MG63 (cell line): ENCODE results near the gene TCF7L2. TPM values are rescaled to one million over a fixed set of nuclear protein-coding genes. Genes with fewer than 3 reads are reported as not detected.

Experiments used
- DNase-seq: peaks from one replicate; pipeline ENCODE4 v3.0.0-alpha.2; 2020
- H3K27me3 ChIP-seq: fragments of 250-450 bp; sonication (Bioruptor Pico); 2 replicates; pipeline ENCODE4 v1.5.1; 2020; ENCODE audit warnings: mild to moderate bottlenecking, moderate library complexity
- H3K36me3 ChIP-seq: fragments of 250-450 bp; sonication (Bioruptor Pico); 2 replicates; pipeline ENCODE4 v1.5.1; 2020; ENCODE audit warnings: mild to moderate bottlenecking, moderate library complexity
- H3K4me3 ChIP-seq: fragments of 250-450 bp; sonication (Bioruptor Pico); 2 replicates; pipeline ENCODE4 v1.5.1; 2020; ENCODE audit warnings: mild to moderate bottlenecking, moderate library complexity
- H3K9me3 ChIP-seq: fragments of 250-450 bp; sonication (Bioruptor Pico); 2 replicates; pipeline ENCODE4 v1.5.1; 2020; ENCODE audit warnings: mild to moderate bottlenecking, moderate library complexity
- total RNA-seq: library from RNA; depleted of rRNA; stranded (reverse); fragments of >200 nt; shearing (Covaris generic); gene quantifications from 2 replicates; pipeline ENCODE4 v1.2.3, GENCODE V29; 2014; ENCODE audit warnings: low replicate concordance

The TCF7L2 gene
- total RNA-seq, 1 experiment from 2014 or later: 0.89 TPM

DNA sequence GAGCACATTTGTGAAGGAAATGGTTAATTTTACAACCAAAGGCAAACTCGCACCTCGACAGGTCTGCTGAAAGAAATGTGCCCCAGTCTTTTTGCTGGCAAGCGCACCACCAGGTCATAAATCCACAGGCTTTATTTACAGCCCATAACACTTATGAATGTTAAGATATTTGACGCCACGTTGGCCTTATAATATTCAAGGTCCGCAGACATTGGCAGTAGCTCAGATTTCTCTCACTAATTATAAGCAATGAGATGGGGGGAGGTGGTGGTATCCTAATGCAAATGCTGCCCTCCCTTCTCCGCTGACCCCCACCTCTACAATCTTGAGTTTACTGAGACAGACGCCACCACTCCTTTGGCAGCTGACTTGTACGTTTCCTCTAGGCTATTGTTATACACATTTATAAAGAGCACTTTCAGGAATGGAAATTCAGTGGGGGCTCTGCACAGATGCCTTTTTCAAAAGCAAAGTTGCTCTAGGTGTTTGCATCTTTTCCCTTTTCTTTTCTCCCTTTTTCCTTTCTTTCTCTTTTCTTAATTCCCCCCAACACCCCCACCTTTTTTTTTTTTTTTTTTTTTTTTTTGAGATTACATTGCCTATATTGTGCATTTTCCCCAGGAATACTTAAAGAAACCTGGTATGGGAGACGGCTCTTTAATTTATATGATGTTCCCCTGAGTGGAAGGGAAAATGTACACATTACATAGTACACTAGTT is 6.7 kb downstream of the TCF7L2 start:
- H3K4me3 ChIP-seq: no peak overlapping the region; the same call in 1 of the 2 replicates
- peak; percentile 12 for DNase-seq

DNA sequence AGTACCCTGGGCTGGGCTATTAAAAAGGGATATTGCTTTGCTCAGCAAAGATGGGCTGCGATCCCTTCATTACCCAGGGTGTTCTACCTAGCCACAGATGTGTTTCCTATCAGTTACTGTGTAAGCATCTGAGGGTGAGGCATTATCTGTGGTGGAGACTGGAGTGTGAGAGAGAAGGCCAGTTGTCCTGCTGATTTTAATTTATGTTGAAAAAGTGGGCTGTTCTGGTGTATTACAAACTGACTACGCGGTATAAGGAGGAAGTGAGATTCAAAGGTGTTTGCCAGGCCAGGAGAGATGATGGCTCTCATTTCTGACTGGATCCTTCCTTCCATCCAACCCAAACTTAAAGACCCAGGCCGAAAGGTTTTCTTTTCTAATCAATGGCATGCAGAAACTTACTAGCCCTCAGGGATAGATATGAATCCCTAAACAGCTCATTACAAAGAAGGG is 7.6 kb downstream of the TCF7L2 start:
- Histone ChIP-seq H3K36me3 (peaks cover 2% of the 10 kb centered on the region; the same call in 1 of the 2 replicates), H3K4me3 (no peak overlapping the region), H3K9me3 (no peaks in the 10 kb centered on the region), H3K27me3 (no peaks in the 10 kb centered on the region)
- no peak for DNase-seq

More for the DNA sequence above, 6.7 kb downstream of the TCF7L2 start:
- Histone ChIP-seq H3K36me3 (peaks cover 2% of the 10 kb centered on the region; the same call in 1 of the 2 replicates), H3K27me3 (no peaks in the 10 kb centered on the region), H3K9me3 (no peaks in the 10 kb centered on the region)

DNA sequence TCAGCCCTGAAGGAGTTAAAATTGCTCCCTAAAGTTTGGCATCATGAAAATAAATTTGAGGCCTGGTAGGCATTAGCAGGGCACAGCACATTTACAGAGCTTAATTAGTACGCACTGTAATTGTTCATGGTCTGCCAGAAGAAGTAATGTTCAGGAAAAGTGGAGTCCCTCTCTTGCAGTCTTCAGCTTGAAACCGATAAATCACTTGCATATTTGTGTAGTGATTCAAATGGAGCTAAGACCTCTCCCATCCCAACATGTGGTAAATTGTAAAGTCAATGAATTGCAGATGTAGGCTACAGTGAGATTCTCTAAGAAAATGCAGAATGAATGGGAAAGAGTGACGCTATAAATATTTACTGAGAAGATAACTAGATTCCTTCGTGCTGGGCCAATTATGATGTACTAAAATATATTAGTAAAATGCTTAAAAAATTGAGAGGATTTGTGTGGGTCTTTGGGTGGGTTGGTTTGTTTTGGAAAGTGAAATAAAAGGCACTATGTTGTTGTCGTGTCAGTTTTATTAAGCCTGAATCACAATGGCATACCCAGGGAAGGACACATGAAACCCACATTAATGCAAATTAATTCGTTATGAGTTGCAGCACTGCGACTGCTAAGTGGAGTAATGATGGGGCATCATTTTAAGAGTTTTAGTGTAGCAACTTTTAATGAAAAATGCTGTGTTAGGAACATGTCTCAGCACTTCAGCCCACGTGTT is 8.4 kb downstream of the TCF7L2 start:
- Histone ChIP-seq H3K27me3 (no peaks in the 10 kb centered on the region), H3K9me3 (no peaks in the 10 kb centered on the region), H3K4me3 (no peak overlapping the region), H3K36me3 (no peaks in the 10 kb centered on the region)
- DNase-seq: no peak

DNA sequence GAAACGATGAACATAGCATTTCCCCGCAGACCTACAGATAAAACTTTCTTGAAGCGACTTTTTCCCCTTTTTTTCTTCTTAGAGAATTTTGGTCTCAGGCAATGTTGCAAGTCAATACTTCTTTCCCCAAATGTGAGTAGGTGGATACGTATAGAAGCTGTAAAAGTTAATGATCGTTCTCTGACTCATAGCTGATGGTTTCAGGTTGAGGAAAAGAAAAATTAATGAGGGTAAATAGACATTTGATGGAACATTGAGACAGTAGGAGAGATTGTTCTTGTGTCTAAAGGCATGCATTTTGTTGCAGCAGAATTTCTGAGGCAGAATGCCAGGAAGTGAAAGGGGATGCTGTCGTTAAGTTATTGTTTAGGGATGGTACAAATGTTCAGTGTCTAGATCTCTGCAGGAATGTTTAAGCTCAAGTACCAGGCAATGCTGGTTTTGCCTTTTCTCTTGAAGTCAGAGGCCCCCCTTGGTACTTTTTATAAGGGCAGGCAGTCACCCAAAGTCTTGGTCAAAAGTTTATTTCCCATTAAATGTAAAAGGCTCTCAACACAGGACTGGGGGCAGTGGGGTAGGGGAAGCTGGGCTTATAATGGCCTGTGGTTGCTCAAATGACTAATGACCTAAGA is 9.3 kb downstream of the TCF7L2 start:
- Histone ChIP-seq H3K4me3 (no peak overlapping the region), H3K9me3 (no peaks in the 10 kb centered on the region)
- DNase-seq: no peak

DNA sequence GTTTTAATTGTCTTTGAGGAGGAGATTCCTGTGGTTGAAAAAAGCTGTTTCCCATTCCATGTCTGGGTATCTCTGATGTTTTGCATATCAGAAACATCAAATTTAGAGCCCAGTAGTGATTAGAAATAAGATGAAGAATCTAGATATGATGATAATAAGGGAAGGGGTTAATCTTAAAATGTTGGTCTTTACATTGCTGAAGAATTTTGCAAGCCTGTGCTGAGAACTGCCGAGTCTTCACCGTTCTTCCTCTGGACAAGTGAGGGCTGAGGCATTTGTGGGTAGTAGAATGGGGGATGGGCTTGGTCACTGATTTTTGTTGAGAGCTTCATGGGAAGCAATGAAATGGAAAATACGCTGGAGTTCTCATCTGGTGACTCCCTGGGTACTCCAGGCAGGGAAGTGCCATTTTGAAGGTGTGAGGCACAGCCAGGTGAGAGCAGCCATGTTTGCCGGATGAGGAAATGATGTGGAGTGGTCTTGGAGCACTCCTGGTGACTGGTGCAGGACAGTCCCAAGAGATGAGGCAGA is 10.2 kb downstream of the TCF7L2 start:
- DNase-seq: no peak
- no peaks in the 10 kb centered on the region for H3K9me3 ChIP-seq
- H3K4me3 ChIP-seq: no peak overlapping the region
- H3K27me3 ChIP-seq: no peaks in the 10 kb centered on the region
- H3K36me3 ChIP-seq: peaks cover 4% of the 10 kb centered on the region; the same call in 1 of the 2 replicates

More for the DNA sequence above, 9.3 kb downstream of the TCF7L2 start:
- Histone ChIP-seq H3K36me3 (peaks cover 2% of the 10 kb centered on the region; the same call in 1 of the 2 replicates), H3K27me3 (no peaks in the 10 kb centered on the region)

DNA sequence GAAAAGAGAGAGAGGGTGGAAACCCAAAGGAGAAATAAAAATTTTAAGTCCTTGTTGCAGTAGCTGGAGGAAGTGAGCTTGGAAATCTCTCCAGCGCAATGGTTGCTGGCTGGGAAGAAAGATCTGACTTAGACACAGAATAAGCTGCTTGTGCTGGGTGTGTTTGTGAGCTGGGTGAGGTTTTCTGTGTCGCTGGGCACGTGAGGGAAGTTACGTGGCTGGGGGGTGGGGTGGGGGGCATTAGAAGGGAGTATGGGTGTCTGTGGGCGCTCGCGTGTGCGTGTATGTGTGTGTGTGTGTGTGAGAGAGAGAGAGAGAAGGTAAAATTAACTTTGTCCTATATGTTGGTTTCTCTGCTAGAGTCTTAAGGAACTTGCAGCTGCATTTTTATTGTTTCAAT is 11.6 kb downstream of the TCF7L2 start:
- DNase-seq: no peak
- Histone ChIP-seq H3K36me3 (peaks cover 4% of the 10 kb centered on the region; the same call in 1 of the 2 replicates), H3K27me3 (no peaks in the 10 kb centered on the region), H3K9me3 (no peaks in the 10 kb centered on the region), H3K4me3 (no peak overlapping the region)

DNA sequence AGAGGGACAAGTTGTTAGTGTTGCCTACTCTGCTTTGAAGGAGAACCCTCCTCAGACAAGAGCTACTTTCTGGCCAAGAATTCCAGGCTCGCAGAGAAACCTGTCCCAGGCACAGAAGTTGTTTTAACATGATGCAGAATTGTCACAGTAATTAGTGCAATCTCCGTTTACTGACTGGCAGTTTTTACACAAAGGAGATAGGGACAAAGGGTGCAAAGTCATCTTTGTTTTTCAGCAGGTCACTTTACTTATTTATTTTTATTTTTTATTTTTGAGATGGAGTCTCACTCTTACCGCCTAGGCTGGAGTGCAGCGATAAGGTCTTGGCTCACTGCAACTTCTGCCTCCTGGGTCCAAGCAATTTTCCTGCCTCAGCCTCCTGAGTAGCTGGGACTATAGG is 12.3 kb downstream of the TCF7L2 start:
- Histone ChIP-seq H3K27me3 (no peaks in the 10 kb centered on the region), H3K4me3 (no peak overlapping the region), H3K36me3 (peaks cover 4% of the 10 kb centered on the region; the same call in 1 of the 2 replicates), H3K9me3 (no peaks in the 10 kb centered on the region)
- no peak for DNase-seq

DNA sequence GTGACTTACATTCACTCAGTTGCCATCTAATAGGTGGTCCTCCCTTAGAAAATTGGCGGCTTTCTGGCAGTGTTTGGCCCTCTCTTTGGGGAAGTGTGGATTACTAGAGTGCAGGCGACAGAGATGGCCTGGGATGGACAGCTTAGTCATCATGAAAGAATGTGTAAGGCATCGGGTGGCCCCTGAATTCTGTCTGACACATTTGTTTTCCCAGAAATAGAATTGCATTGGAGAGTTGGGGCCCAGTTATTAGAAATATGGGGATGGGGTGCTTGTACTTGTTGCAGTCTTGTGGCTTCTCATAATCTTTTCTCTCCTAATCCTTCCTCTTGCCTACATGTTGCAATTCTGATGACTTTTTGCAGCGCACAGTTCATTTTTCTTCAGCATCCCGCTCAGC is 13.8 kb downstream of the TCF7L2 start:
- H3K9me3 ChIP-seq: no peaks in the 10 kb centered on the region
- peak; percentile 33 for DNase-seq
- no peaks in the 10 kb centered on the region for H3K27me3 ChIP-seq
- H3K4me3 ChIP-seq: no peak overlapping the region
- H3K36me3 ChIP-seq: peaks cover 12% of the 10 kb centered on the region

DNA sequence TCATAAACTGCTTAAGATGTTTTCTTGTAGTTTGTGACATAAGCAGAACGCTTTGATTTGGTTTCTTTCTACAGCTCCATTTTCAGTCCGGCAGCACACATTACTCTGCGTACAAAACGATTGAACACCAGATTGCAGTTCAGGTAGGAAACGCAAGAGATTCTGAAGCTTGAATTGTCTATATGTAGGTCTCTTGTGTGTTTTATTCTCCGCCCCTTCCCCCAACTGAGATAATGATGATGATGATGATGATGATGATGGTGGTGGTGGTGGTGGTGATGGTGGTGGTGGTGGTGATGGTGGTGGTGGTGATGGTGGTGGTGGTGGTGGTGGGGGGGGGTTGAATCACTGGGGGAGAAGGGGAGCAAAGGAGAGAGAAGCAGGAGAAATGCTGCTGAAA is 14.4 kb downstream of the TCF7L2 start:
- no peaks in the 10 kb centered on the region for H3K9me3 ChIP-seq
- no peak for DNase-seq

DNA sequence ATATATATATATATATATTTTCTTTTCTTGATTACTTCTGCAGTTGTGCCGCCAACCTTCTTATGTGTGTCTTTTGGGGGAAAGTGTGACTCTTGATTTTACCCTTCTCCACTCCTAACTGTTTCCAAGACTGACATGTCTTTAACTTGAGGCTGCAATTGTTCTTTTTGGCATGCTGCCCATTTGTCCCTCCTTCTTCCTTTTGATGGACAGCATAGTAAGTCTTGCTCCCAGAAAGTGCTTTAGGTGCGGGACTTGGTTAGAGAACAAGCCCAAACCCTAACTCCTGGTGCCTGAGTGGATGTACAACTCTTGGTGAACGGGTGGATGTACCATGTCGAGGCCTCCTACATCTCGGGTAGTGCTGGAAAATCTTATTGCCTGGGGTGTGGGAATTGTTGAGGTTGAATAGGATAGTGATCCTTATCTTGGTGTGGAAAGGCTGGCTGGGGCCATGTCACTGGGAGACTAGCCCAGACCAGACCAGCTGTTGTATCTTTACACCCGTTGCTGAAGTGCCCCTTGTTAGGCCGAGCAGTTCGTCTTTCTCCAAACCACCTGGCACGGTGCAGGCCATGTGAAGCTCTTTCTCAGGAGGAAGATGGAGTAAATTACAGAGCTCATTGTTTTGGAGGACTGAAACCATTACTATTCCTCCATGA is 16.3 kb downstream of the TCF7L2 start:
- Histone ChIP-seq H3K36me3 (peaks cover 17% of the 10 kb centered on the region), H3K27me3 (no peaks in the 10 kb centered on the region), H3K4me3 (no peak overlapping the region), H3K9me3 (no peaks in the 10 kb centered on the region)
- no peak for DNase-seq

More for the DNA sequence above, 14.4 kb downstream of the TCF7L2 start:
- Histone ChIP-seq H3K36me3 (peaks cover 17% of the 10 kb centered on the region), H3K27me3 (no peaks in the 10 kb centered on the region), H3K4me3 (no peak overlapping the region)

DNA sequence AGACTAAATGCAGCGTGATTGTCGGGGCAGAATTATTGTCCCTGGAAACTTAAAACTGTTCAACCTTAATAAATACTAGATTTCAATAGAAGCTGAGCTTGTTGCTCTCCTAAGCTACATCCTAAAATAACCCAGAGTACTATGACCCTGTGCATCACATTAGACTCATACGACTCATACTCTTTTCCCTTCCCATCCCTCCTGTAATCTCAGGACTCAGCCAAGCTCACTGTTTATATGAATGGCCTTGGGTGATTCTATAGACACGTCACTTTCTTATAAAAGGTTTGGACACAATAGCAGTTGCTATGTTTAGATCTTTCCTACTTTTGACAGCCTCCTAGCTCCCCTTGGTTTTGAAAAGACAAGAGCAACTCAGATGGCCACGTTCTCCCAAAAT is 17.2 kb downstream of the TCF7L2 start:
- Histone ChIP-seq H3K36me3 (peaks cover 17% of the 10 kb centered on the region), H3K27me3 (no peaks in the 10 kb centered on the region), H3K9me3 (no peaks in the 10 kb centered on the region), H3K4me3 (no peak overlapping the region)
- DNase-seq: peak; percentile 19

DNA sequence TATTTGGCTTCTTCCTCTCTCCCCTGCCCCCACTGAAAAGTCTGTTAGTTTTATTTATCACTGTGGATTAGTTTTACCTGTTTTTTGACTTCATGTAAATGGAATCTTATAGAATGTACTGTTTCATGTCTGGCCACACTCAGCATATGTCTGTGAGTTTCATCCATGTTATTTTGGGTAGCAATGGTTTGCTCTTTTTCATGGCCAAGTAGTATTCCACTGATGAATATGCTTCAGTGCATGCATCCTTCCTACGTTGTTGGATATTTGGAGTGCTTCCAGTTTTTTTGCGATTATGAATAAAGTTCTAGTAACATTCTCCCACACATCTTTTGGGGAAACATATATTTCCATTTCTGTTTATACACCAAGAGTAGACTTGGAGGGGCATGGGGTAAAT is 19.1 kb downstream of the TCF7L2 start:
- H3K4me3 ChIP-seq: no peak overlapping the region
- DNase-seq: no peak
- H3K36me3 ChIP-seq: peaks cover 22% of the 10 kb centered on the region
- no peaks in the 10 kb centered on the region for H3K9me3 ChIP-seq
- no peaks in the 10 kb centered on the region for H3K27me3 ChIP-seq

DNA sequence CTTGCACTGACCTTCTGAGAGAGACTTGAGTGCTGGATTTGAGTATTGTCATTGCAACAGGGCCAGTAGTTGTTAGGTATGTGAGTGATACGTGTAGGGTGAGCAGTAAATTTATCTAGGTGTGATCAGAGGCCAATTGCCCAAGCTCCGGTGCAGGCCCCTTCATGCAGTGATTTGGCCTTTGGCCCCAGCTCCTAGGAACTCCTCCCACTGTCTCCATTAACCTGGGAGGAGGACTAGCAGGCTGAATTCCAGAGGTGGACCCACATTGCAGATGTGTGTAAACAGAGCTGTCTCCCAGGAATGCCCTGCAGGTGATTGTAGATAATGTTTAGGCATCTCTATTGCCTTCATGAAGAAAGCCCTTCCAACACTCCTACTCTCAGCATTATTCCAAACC is 19.5 kb downstream of the TCF7L2 start:
- DNase-seq: no peak
- peaks cover 19% of the 10 kb centered on the region for H3K36me3 ChIP-seq
- H3K4me3 ChIP-seq: no peak overlapping the region
- no peaks in the 10 kb centered on the region for H3K9me3 ChIP-seq
- H3K27me3 ChIP-seq: no peaks in the 10 kb centered on the region

DNA sequence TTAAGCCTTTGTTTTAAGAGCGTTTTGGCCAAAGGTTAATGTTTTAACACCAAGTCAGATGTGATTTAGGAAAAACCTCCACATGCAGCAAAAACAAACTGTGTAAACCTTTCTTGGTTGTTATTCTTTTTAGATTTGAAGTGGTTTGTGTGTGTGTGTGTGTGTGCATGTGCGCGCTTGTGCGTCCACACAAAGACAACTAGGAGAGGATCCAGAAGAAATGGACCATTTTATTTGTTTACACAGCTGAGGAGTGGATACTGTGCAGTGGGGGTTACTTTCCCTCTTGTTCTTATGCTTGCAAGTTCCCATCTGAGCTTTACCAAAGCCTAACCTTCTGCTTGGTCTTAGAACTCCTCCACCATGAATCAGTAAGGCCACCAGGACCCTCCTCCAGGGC is 20.0 kb downstream of the TCF7L2 start:
- no peak overlapping the region for H3K4me3 ChIP-seq
- no peaks in the 10 kb centered on the region for H3K27me3 ChIP-seq
- DNase-seq: no peak
- no peaks in the 10 kb centered on the region for H3K9me3 ChIP-seq
- H3K36me3 ChIP-seq: peaks cover 19% of the 10 kb centered on the region

DNA sequence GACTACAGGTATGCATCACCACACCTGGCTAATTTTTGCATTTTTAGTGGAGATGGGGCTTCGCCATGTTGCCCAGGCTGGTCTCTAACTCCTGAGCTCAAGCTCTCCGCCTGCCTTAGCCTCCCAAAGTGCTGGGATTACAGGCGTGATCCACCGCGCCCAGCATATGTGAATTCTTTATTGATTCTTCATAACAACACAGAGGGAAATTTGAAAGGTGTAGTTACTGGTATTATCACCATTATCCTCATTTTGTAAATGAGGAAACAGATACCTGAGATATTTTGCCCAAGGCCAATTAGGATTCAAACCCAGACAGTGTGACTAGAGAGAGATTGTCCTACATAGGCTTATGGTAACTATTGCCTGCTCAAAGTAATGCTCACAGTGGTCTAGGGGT is 22.6 kb downstream of the TCF7L2 start:
- no peak overlapping the region for H3K4me3 ChIP-seq
- peaks cover 19% of the 10 kb centered on the region for H3K36me3 ChIP-seq
- no peaks in the 10 kb centered on the region for H3K9me3 ChIP-seq
- no peak for DNase-seq
- H3K27me3 ChIP-seq: no peaks in the 10 kb centered on the region

DNA sequence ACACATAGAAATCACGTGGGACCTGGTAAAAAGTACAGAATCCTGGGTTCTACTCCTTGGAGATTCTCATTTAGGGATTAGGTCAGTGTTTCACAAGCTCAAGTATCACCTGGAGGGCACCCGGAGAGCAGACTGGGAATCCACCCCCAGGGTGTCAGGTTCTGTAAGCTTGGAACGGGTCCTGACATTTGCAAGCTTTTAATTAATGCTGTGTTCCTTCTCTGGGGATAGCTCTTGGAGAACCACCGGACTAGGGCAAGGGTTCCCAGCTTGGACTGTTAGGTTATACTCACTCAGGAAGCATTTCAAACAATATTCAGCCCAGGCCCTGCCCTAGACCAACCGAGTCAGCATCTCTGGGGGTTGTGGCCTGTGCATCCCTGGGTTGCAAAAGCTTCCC is 23.0 kb downstream of the TCF7L2 start:
- Histone ChIP-seq H3K27me3 (no peaks in the 10 kb centered on the region), H3K4me3 (no peak overlapping the region), H3K36me3 (peaks cover 17% of the 10 kb centered on the region), H3K9me3 (no peaks in the 10 kb centered on the region)
- no peak for DNase-seq

DNA sequence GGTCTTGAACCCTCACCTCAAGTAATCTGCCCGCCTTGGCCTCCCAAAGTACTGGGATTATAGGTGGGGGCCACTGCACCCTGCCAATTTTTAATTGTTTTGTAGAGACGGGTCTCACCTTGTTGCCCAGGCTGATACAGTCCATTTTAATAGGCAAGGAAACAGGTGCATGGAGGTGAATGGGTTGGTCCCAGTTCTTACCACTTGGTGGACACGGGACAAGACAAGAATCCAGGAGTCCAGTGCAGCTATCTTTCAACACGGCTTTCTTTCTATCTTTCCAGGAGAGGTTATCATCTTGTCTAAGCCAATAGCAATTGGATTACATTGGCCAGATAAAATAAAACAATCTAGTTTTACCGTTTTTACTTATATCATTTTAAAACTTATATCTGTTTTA is 23.8 kb downstream of the TCF7L2 start:
- DNase-seq: no peak
- peaks cover 10% of the 10 kb centered on the region for H3K36me3 ChIP-seq
- H3K27me3 ChIP-seq: no peaks in the 10 kb centered on the region

More for the DNA sequence above, 23.8 kb downstream of the TCF7L2 start:
- no peaks in the 10 kb centered on the region for H3K9me3 ChIP-seq
- no peak overlapping the region for H3K4me3 ChIP-seq
